ENCODE data around the gene CNIH1. TPM values are rescaled to one million over a fixed set of nuclear protein-coding genes. Genes with fewer than 3 reads are reported as not detected.
"Not testable (repeated sequence)": the region's sequence is repeated elsewhere in the genome, so short reads cannot be mapped to it uniquely, and the experiment has no call there.

Gene CNIH1
- total RNA-seq, 4 donors from 2014 or later, result 29.3 to 61.8 (median 59.5) TPM

GRCh38 chr14:54380558-54380957, 60.6 kb downstream of the CNIH1 start:
- peak overlapping the region in 1 of 4 donors; percentile 1 for H3K27ac ChIP-seq
- not testable (repeated sequence) for H3K36me3 ChIP-seq; H3K9me3 ChIP-seq; H3K4me1 ChIP-seq; DNase-seq (ENCODE audit: low spot score in 2 of 2); H3K27me3 ChIP-seq; H3K4me3 ChIP-seq
- 45 to 47% methylated on average over 3 of the region's 3 CpGs for WGBS, 2 donors
- peak in 1 of 2 donors; percentile 68 for TF ChIP-seq EP300 (IDR thresholded peaks at IDR 0.05)

- H3K36me3 ChIP-seq; DNase-seq (ENCODE audit: low spot score in 2 of 2); H3K27ac ChIP-seq; H3K4me1 ChIP-seq; H3K27me3 ChIP-seq; H3K4me3 ChIP-seq; H3K9me3 ChIP-seq: not testable (repeated sequence)
- 76 to 81% methylated on average over 5 of the region's 5 CpGs for WGBS, 2 donors
Measured at GRCh38 chr14:54378893-54379292, 62.3 kb downstream of the CNIH1 start.

GRCh38 chr14:54377501-54377900, 63.7 kb downstream of the CNIH1 start:
- Histone ChIP-seq H3K9me3 (peaks cover 0 to 2% (median 0%) of the 10 kb centered on the region in 4 donors), H3K27ac (no peak overlapping the region), H3K4me1 (no peaks in the 10 kb centered on the region), H3K36me3 (no peaks in the 10 kb centered on the region), H3K27me3 (no peaks in the 10 kb centered on the region), H3K4me3 (no peak overlapping the region)
- no peak for DNase-seq (ENCODE audit: low spot score in 2 of 2)
- TF ChIP-seq POLR2A (IDR thresholded peaks at IDR 0.05), result no peak
- no peak for TF ChIP-seq EP300 (IDR thresholded peaks at IDR 0.05)
- no peak for TF ChIP-seq CTCF (IDR thresholded peaks at IDR 0.05)
- WGBS, 2 donors, result 36 to 48% methylated on average over 7 of the region's 7 CpGs

GRCh38 chr14:54374117-54374884, 66.9 kb downstream of the CNIH1 start:
- no peaks in the 10 kb centered on the region for H3K36me3 ChIP-seq
- H3K27me3 ChIP-seq, result no peaks in the 10 kb centered on the region
- WGBS, 2 donors, result 56 to 63% methylated on average over 7 of the region's 7 CpGs
- H3K4me3 ChIP-seq, result no peak overlapping the region
- no peak overlapping the region for H3K27ac ChIP-seq
- no peaks in the 10 kb centered on the region for H3K9me3 ChIP-seq
- no peaks in the 10 kb centered on the region for H3K4me1 ChIP-seq
- no peak for TF ChIP-seq EP300 (IDR thresholded peaks at IDR 0.05)
- DNase-seq (ENCODE audit: low spot score in 2 of 2), result no peak

Other genes starting within 250 kb of the CNIH1 start
- 1 to 10 TPM in 2 of 4 donors, not detected in 2; 3.6 to 4.6 TPM for gene CDKN3, start 44.4 kb downstream of the CNIH1 start, total RNA-seq
- 100 to 1,000 TPM in 1 of 4 donors, 10 to 100 TPM in 3; 41.8 to 111 (median 72.6) TPM for gene GMFB, start 47.6 kb upstream of the CNIH1 start, total RNA-seq
- gene CGRRF1, start 68.5 kb upstream of the CNIH1 start, total RNA-seq, result 10 to 100 TPM; 16.5 to 28.8 (median 21.2) TPM
- gene SAMD4A, start 125.8 kb upstream of the CNIH1 start, total RNA-seq, result 10 to 100 TPM; 39.8 to 53.3 (median 48.0) TPM

Measured in tibial nerve (tissue), 4 donors.